ENCODE measurements around the gene DEPDC1B.
"Not testable (repeated sequence)": the region's sequence is repeated elsewhere in the genome, so short reads cannot be mapped to it uniquely, and the experiment has no call there.

DEPDC1B gene

GRCh38 chr5:60632153-60632552, 67.8 kb downstream of the DEPDC1B start:
- Histone ChIP-seq H3K4me3 (ENCODE audit: low read length in 2 of 2) (no peak overlapping the region), H3K27ac (ENCODE audit: low read depth in 2 of 2, low read length in 2 of 2) (no peak overlapping the region), H3K9me3 (ENCODE audit: control insufficient read depth in 2 of 2, low read length in 2 of 2) (no peaks in the 10 kb centered on the region), H3K27me3 (ENCODE audit: control insufficient read depth in 2 of 2, insufficient read depth in 2 of 2, low read length in 2 of 2) (no peaks in the 10 kb centered on the region), H3K4me1 (ENCODE audit: control insufficient read depth in 2 of 2, insufficient read depth in 2 of 2, low read length in 2 of 2) (no peaks in the 10 kb centered on the region), H3K36me3 (ENCODE audit: control insufficient read depth in 2 of 2, insufficient read depth in 2 of 2, low read length in 2 of 2) (no peaks in the 10 kb centered on the region), H3K9ac (ENCODE audit: low read depth in 1 of 2, low read length in 2 of 2) (no peak overlapping the region)

- no peaks in the 10 kb centered on the region for H3K27me3 ChIP-seq (ENCODE audit: control insufficient read depth in 2 of 2, insufficient read depth in 2 of 2, low read length in 2 of 2)
- H3K27ac ChIP-seq (ENCODE audit: low read depth in 2 of 2, low read length in 2 of 2) = no peak overlapping the region
- no peak overlapping the region for H3K9ac ChIP-seq (ENCODE audit: low read depth in 1 of 2, low read length in 2 of 2)
- H3K4me3 ChIP-seq (ENCODE audit: low read length in 2 of 2) = no peak overlapping the region
- no peaks in the 10 kb centered on the region for H3K9me3 ChIP-seq (ENCODE audit: control insufficient read depth in 2 of 2, low read length in 2 of 2)
- no peaks in the 10 kb centered on the region for H3K4me1 ChIP-seq (ENCODE audit: control insufficient read depth in 2 of 2, insufficient read depth in 2 of 2, low read length in 2 of 2)
- H3K36me3 ChIP-seq (ENCODE audit: control insufficient read depth in 2 of 2, insufficient read depth in 2 of 2, low read length in 2 of 2) = no peaks in the 10 kb centered on the region
Measured at GRCh38 chr5:60630836-60631235, 69.1 kb downstream of the DEPDC1B start.

- no peaks in the 10 kb centered on the region for H3K9me3 ChIP-seq (ENCODE audit: control insufficient read depth in 2 of 2, low read length in 2 of 2)
- H3K27me3 ChIP-seq (ENCODE audit: control insufficient read depth in 2 of 2, insufficient read depth in 2 of 2, low read length in 2 of 2) = no peaks in the 10 kb centered on the region
- H3K9ac ChIP-seq (ENCODE audit: low read depth in 1 of 2, low read length in 2 of 2) = no peak overlapping the region
- H3K36me3 ChIP-seq (ENCODE audit: control insufficient read depth in 2 of 2, insufficient read depth in 2 of 2, low read length in 2 of 2) = no peaks in the 10 kb centered on the region
- H3K27ac ChIP-seq (ENCODE audit: low read depth in 2 of 2, low read length in 2 of 2) = no peak overlapping the region
- no peaks in the 10 kb centered on the region for H3K4me1 ChIP-seq (ENCODE audit: control insufficient read depth in 2 of 2, insufficient read depth in 2 of 2, low read length in 2 of 2)
- H3K4me3 ChIP-seq (ENCODE audit: low read length in 2 of 2) = no peak overlapping the region
Measured at GRCh38 chr5:60630179-60630578, 69.8 kb downstream of the DEPDC1B start.

GRCh38 chr5:60624875-60625274, 75.1 kb downstream of the DEPDC1B start:
- H3K36me3 ChIP-seq (ENCODE audit: control insufficient read depth in 2 of 2, insufficient read depth in 2 of 2, low read length in 2 of 2); H3K27ac ChIP-seq (ENCODE audit: low read depth in 2 of 2, low read length in 2 of 2): not testable (repeated sequence)

GRCh38 chr5:60620752-60621151, 79.2 kb downstream of the DEPDC1B start:
- not testable (repeated sequence) for H3K27ac ChIP-seq (ENCODE audit: low read depth in 2 of 2, low read length in 2 of 2); H3K4me1 ChIP-seq (ENCODE audit: control insufficient read depth in 2 of 2, insufficient read depth in 2 of 2, low read length in 2 of 2); H3K4me3 ChIP-seq (ENCODE audit: low read length in 2 of 2); H3K9me3 ChIP-seq (ENCODE audit: control insufficient read depth in 2 of 2, low read length in 2 of 2); H3K9ac ChIP-seq (ENCODE audit: low read depth in 1 of 2, low read length in 2 of 2); H3K36me3 ChIP-seq (ENCODE audit: control insufficient read depth in 2 of 2, insufficient read depth in 2 of 2, low read length in 2 of 2); H3K27me3 ChIP-seq (ENCODE audit: control insufficient read depth in 2 of 2, insufficient read depth in 2 of 2, low read length in 2 of 2)

More at GRCh38 chr5:60624875-60625274, 75.1 kb downstream of the DEPDC1B start:
- H3K4me3 ChIP-seq (ENCODE audit: low read length in 2 of 2); H3K27me3 ChIP-seq (ENCODE audit: control insufficient read depth in 2 of 2, insufficient read depth in 2 of 2, low read length in 2 of 2); H3K4me1 ChIP-seq (ENCODE audit: control insufficient read depth in 2 of 2, insufficient read depth in 2 of 2, low read length in 2 of 2); H3K9me3 ChIP-seq (ENCODE audit: control insufficient read depth in 2 of 2, low read length in 2 of 2); H3K9ac ChIP-seq (ENCODE audit: low read depth in 1 of 2, low read length in 2 of 2): not testable (repeated sequence)

GRCh38 chr5:60613826-60614225, 86.1 kb downstream of the DEPDC1B start:
- H3K9ac ChIP-seq (ENCODE audit: low read depth in 1 of 2, low read length in 2 of 2) = no peak overlapping the region
- H3K27me3 ChIP-seq (ENCODE audit: control insufficient read depth in 2 of 2, insufficient read depth in 2 of 2, low read length in 2 of 2) = no peaks in the 10 kb centered on the region
- no peaks in the 10 kb centered on the region for H3K4me1 ChIP-seq (ENCODE audit: control insufficient read depth in 2 of 2, insufficient read depth in 2 of 2, low read length in 2 of 2)
- H3K36me3 ChIP-seq (ENCODE audit: control insufficient read depth in 2 of 2, insufficient read depth in 2 of 2, low read length in 2 of 2) = no peaks in the 10 kb centered on the region
- no peak overlapping the region for H3K27ac ChIP-seq (ENCODE audit: low read depth in 2 of 2, low read length in 2 of 2)
- no peaks in the 10 kb centered on the region for H3K9me3 ChIP-seq (ENCODE audit: control insufficient read depth in 2 of 2, low read length in 2 of 2)
- H3K4me3 ChIP-seq (ENCODE audit: low read length in 2 of 2) = no peak overlapping the region

GRCh38 chr5:60611099-60611740, 88.7 kb downstream of the DEPDC1B start:
- no peaks in the 10 kb centered on the region for H3K4me1 ChIP-seq (ENCODE audit: control insufficient read depth in 2 of 2, insufficient read depth in 2 of 2, low read length in 2 of 2)
- no peak overlapping the region for H3K4me3 ChIP-seq (ENCODE audit: low read length in 2 of 2)
- no peaks in the 10 kb centered on the region for H3K36me3 ChIP-seq (ENCODE audit: control insufficient read depth in 2 of 2, insufficient read depth in 2 of 2, low read length in 2 of 2)
- no peak overlapping the region for H3K27ac ChIP-seq (ENCODE audit: low read depth in 2 of 2, low read length in 2 of 2)
- H3K27me3 ChIP-seq (ENCODE audit: control insufficient read depth in 2 of 2, insufficient read depth in 2 of 2, low read length in 2 of 2) = no peaks in the 10 kb centered on the region
- no peak overlapping the region for H3K9ac ChIP-seq (ENCODE audit: low read depth in 1 of 2, low read length in 2 of 2)
- no peaks in the 10 kb centered on the region for H3K9me3 ChIP-seq (ENCODE audit: control insufficient read depth in 2 of 2, low read length in 2 of 2)

- no peak overlapping the region for H3K4me3 ChIP-seq (ENCODE audit: low read length in 2 of 2)
- no peaks in the 10 kb centered on the region for H3K4me1 ChIP-seq (ENCODE audit: control insufficient read depth in 2 of 2, insufficient read depth in 2 of 2, low read length in 2 of 2)
- no peak overlapping the region for H3K9ac ChIP-seq (ENCODE audit: low read depth in 1 of 2, low read length in 2 of 2)
- no peaks in the 10 kb centered on the region for H3K27me3 ChIP-seq (ENCODE audit: control insufficient read depth in 2 of 2, insufficient read depth in 2 of 2, low read length in 2 of 2)
- H3K9me3 ChIP-seq (ENCODE audit: control insufficient read depth in 2 of 2, low read length in 2 of 2) = no peaks in the 10 kb centered on the region
- H3K27ac ChIP-seq (ENCODE audit: low read depth in 2 of 2, low read length in 2 of 2) = no peak overlapping the region
- no peaks in the 10 kb centered on the region for H3K36me3 ChIP-seq (ENCODE audit: control insufficient read depth in 2 of 2, insufficient read depth in 2 of 2, low read length in 2 of 2)
Measured at GRCh38 chr5:60604771-60605170, 95.2 kb downstream of the DEPDC1B start.

GRCh38 chr5:60598424-60598823, 101.5 kb downstream of the DEPDC1B start:
- H3K4me1 ChIP-seq (ENCODE audit: control insufficient read depth in 2 of 2, insufficient read depth in 2 of 2, low read length in 2 of 2) = peaks cover 0 to 2% of the 10 kb centered on the region in 2 donors
- no peak overlapping the region for H3K9ac ChIP-seq (ENCODE audit: low read depth in 1 of 2, low read length in 2 of 2)
- H3K27me3 ChIP-seq (ENCODE audit: control insufficient read depth in 2 of 2, insufficient read depth in 2 of 2, low read length in 2 of 2) = no peaks in the 10 kb centered on the region
- no peak overlapping the region for H3K4me3 ChIP-seq (ENCODE audit: low read length in 2 of 2)
- H3K36me3 ChIP-seq (ENCODE audit: control insufficient read depth in 2 of 2, insufficient read depth in 2 of 2, low read length in 2 of 2) = no peaks in the 10 kb centered on the region
- no peak overlapping the region for H3K27ac ChIP-seq (ENCODE audit: low read depth in 2 of 2, low read length in 2 of 2)
- H3K9me3 ChIP-seq (ENCODE audit: control insufficient read depth in 2 of 2, low read length in 2 of 2) = no peaks in the 10 kb centered on the region

- Histone ChIP-seq H3K9me3 (ENCODE audit: control insufficient read depth in 2 of 2, low read length in 2 of 2) (no peaks in the 10 kb centered on the region), H3K27me3 (ENCODE audit: control insufficient read depth in 2 of 2, insufficient read depth in 2 of 2, low read length in 2 of 2) (no peaks in the 10 kb centered on the region), H3K27ac (ENCODE audit: low read depth in 2 of 2, low read length in 2 of 2) (no peak overlapping the region), H3K36me3 (ENCODE audit: control insufficient read depth in 2 of 2, insufficient read depth in 2 of 2, low read length in 2 of 2) (no peaks in the 10 kb centered on the region), H3K9ac (ENCODE audit: low read depth in 1 of 2, low read length in 2 of 2) (no peak overlapping the region), H3K4me1 (ENCODE audit: control insufficient read depth in 2 of 2, insufficient read depth in 2 of 2, low read length in 2 of 2) (peaks cover 0 to 2% of the 10 kb centered on the region in 2 donors), H3K4me3 (ENCODE audit: low read length in 2 of 2) (no peak overlapping the region)
Measured at GRCh38 chr5:60597572-60598320, 102.2 kb downstream of the DEPDC1B start.

All from mucosa of rectum (tissue), 2 donors.